Right lobe of liver (tissue), 6 donors: Measurements from ENCODE around the gene CDK3. TPM values are rescaled to one million over a fixed set of nuclear protein-coding genes. Genes with fewer than 3 reads are reported as not detected.

Experiments
- ATAC-seq, 4 donors: fragments of 200-7000 bp; cut with Tn5 transposase; one replicate each; pipeline ENCODE4 v1.9.1; 2020; ENCODE audit warnings: mild to moderate bottlenecking in 4 of 4, moderate library complexity in 4 of 4
- DNase-seq, 3 donors: peaks; one replicate each; pipeline ENCODE4 v3.0.0-alpha.2; 2020
- H3K27ac ChIP-seq, 3 donors: fragments of 200-600 bp; one replicate each; pipeline ENCODE4 v1.8.0; 2022
- H3K27me3 ChIP-seq, 2 donors: fragments of 200-600 bp; one replicate each; pipeline ENCODE4 v1.8.0; 2022
- H3K36me3 ChIP-seq, 4 donors: fragments of 200-600 bp; sonication (generic) in 1 of 4; one replicate each; pipeline versions ENCODE4 v1.5.1 to v1.8.0; 2017 to 2022; ENCODE audit warnings: control low read depth in 1 of 4
- H3K4me1 ChIP-seq, 4 donors: fragments of 200-600 bp; sonication (generic) in 1 of 4; one replicate each; pipeline versions ENCODE4 v1.5.1 to v1.8.0; 2017 to 2022; ENCODE audit warnings: control low read depth in 1 of 4
- H3K4me3 ChIP-seq, 3 donors: fragments of 200-600 bp; one replicate each; pipeline ENCODE4 v1.8.0; 2022
- H3K9me3 ChIP-seq, 4 donors: fragments of 200-600 bp; sonication (generic) in 1 of 4; one replicate each; pipeline versions ENCODE4 v1.5.1 to v1.8.0; 2017 to 2022; ENCODE audit warnings: control low read depth in 1 of 4
- CTCF ChIP-seq, 4 donors: fragments of 200-600 bp in 3 of 4; fragments of 450-650 bp in 1 of 4; IDR thresholded peaks; one replicate each; pipeline versions ENCODE4 v1.5.1 to v1.8.0; 2016 to 2022; ENCODE audit warnings: antibody characterized with exemption in 4 of 4, mild to moderate bottlenecking in 2 of 4
- POLR2A ChIP-seq: fragments of 450-650 bp; IDR thresholded peaks from one replicate; pipeline ENCODE4 v1.6.1; 2017; ENCODE audit warnings: antibody characterized with exemption, mild to moderate bottlenecking
- WGBS: methylation state at CpG from one replicate; pipeline ENCODE4 v1.1.6; 2018; ENCODE audit warnings: low coverage, low lambda C conversion rate; ENCODE audit not compliant: insufficient coverage; ENCODE audit errors: missing lambda C conversion rate; 5-methylcytosine and 5-hydroxymethylcytosine counted together
- intact Hi-C, 2 donors: fragments of 100-400 bp; cut with DNase I; formaldehyde crosslinking; loops; one replicate each; pipeline versions ENCODE4 v1.11.2 to v1.14.1; 2022
- total RNA-seq, 6 experiments: library from RNA; depleted of rRNA in 2 of 6; stranded (reverse); fragments of >200 nt in 2 of 6; fragmentation: NEBNext Ultra II Directional in 3 of 6; extraction: Animal tissue kit (Norgen Biotek cat#: 25700) in 3 of 6; gene quantifications; one replicate each; pipeline versions ENCODE4 v1.1.0 to v1.2.4, GENCODE V29; 2016 to 2023
- donor health status: DM: no; HTN: yes; CAD: no.
- donor health status: DM: no; HTN: no; CAD: no.
- donor health status: DM: no; HTN: no; CAD: no.
- donor health status: DM: no; HTN: yes; CAD: no.
- donor health status: DM: no; HTN: yes; CAD: no.

CDK3 gene
- total RNA-seq, 6 experiments from 2014 or later = 2.2 to 11.0 (median 3.1) TPM

- H3K27me3 ChIP-seq = no peaks in the 10 kb centered on the region
- H3K4me1 ChIP-seq = peaks cover 0 to 44% (median 14%) of the 10 kb centered on the region in 4 donors
- ATAC-seq (no peak), DNase-seq (no peak)
- H3K9me3 ChIP-seq = no peaks in the 10 kb centered on the region
- H3K27ac ChIP-seq = peak overlapping the region; percentile 57 to 96 (median 94)
- 74% methylated on average over 5 of the region's 7 CpGs for WGBS
- H3K4me3 ChIP-seq = no peak overlapping the region
- no peak for TF ChIP-seq CTCF (IDR thresholded peaks at IDR 0.05)
- no peak for TF ChIP-seq POLR2A
- intact Hi-C loops = no loop called here
- H3K36me3 ChIP-seq = no peaks in the 10 kb centered on the region
Observed at GRCh38 chr17:75981019-75981615, 19.5 kb upstream of the CDK3 start.

- intact Hi-C loops = no loop called here
- DNase-seq = peak in 1 of 3 donors; percentile 68
- Histone ChIP-seq H3K36me3 (peaks cover 0 to 7% (median 0%) of the 10 kb centered on the region in 4 donors), H3K27me3 (no peaks in the 10 kb centered on the region), H3K4me1 (peaks cover 0 to 43% (median 14%) of the 10 kb centered on the region in 4 donors), H3K9me3 (no peaks in the 10 kb centered on the region), H3K27ac (peak overlapping the region; percentile 20 to 47 (median 28)), H3K4me3 (no peak overlapping the region)
- WGBS = 39% methylated on average over 6 of the region's 6 CpGs
- peak in 2 of 4 donors; percentile 1 to 27 for ATAC-seq
- TF ChIP-seq CTCF (IDR thresholded peaks at IDR 0.05) = no peak
- no peak for TF ChIP-seq POLR2A
Observed at GRCh38 chr17:75983501-75984181, 17.0 kb upstream of the CDK3 start.

GRCh38 chr17:75985986-75986385 is 14.7 kb upstream of the CDK3 start:
- 89% methylated on average over 4 of the region's 4 CpGs for WGBS
- no peak for DNase-seq
- no peak for TF ChIP-seq CTCF (IDR thresholded peaks at IDR 0.05)
- no peak for TF ChIP-seq POLR2A

GRCh38 chr17:75987041-75987440 is 13.6 kb upstream of the CDK3 start:
- H3K9me3 ChIP-seq = no peaks in the 10 kb centered on the region
- no peak overlapping the region for H3K27ac ChIP-seq
- peaks cover 0 to 7% (median 0%) of the 10 kb centered on the region in 4 donors for H3K36me3 ChIP-seq
- ATAC-seq (no peak), DNase-seq (no peak)
- no peak overlapping the region for H3K4me3 ChIP-seq
- TF ChIP-seq POLR2A (no peak), CTCF (IDR thresholded peaks at IDR 0.05) (no peak)
- H3K27me3 ChIP-seq = no peaks in the 10 kb centered on the region
- H3K4me1 ChIP-seq = peaks cover 0 to 25% (median 9%) of the 10 kb centered on the region in 4 donors
- intact Hi-C loops = no loop called here
- WGBS = 83% methylated on average over 3 of the region's 4 CpGs

More at GRCh38 chr17:75985986-75986385, 14.7 kb upstream of the CDK3 start:
- no peaks in the 10 kb centered on the region for H3K9me3 ChIP-seq
- intact Hi-C loops = no loop called here
- no peaks in the 10 kb centered on the region for H3K27me3 ChIP-seq
- no peak overlapping the region for H3K27ac ChIP-seq
- peaks cover 0 to 7% (median 0%) of the 10 kb centered on the region in 4 donors for H3K36me3 ChIP-seq
- H3K4me1 ChIP-seq = peaks cover 0 to 35% (median 14%) of the 10 kb centered on the region in 4 donors
- ATAC-seq = no peak
- H3K4me3 ChIP-seq = no peak overlapping the region
